VCaP (cell line): Measurements from ENCODE around the gene MYO1E.

Source experiments
- H3K27ac ChIP-seq: fragments of 450-650 bp; 2 replicates; pipeline ENCODE4 v1.5.1; 2017
- TF ChIP-seq, protein P1 (sequence below): fragments of 450-650 bp; conservative IDR thresholded peaks from 2 replicates; pipeline ENCODE4 v1.5.1; 2017; ENCODE audit warnings: mild to moderate bottlenecking, moderate library complexity

The MYO1E gene

GRCh38 chr15:59315914-59316451 is 56.7 kb downstream of the MYO1E start:
- TF ChIP-seq, protein P1, sequence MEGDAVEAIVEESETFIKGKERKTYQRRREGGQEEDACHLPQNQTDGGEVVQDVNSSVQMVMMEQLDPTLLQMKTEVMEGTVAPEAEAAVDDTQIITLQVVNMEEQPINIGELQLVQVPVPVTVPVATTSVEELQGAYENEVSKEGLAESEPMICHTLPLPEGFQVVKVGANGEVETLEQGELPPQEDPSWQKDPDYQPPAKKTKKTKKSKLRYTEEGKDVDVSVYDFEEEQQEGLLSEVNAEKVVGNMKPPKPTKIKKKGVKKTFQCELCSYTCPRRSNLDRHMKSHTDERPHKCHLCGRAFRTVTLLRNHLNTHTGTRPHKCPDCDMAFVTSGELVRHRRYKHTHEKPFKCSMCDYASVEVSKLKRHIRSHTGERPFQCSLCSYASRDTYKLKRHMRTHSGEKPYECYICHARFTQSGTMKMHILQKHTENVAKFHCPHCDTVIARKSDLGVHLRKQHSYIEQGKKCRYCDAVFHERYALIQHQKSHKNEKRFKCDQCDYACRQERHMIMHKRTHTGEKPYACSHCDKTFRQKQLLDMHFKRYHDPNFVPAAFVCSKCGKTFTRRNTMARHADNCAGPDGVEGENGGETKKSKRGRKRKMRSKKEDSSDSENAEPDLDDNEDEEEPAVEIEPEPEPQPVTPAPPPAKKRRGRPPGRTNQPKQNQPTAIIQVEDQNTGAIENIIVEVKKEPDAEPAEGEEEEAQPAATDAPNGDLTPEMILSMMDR: no peak
- H3K27ac ChIP-seq: peak overlapping the region; percentile 20; the same call in 1 of the 2 replicates

- TF ChIP-seq, protein P1: no peak
- H3K27ac ChIP-seq: peak overlapping the region; percentile 32
Measured at GRCh38 chr15:59313641-59314332, 58.9 kb downstream of the MYO1E start.

- TF ChIP-seq, protein P1: no peak
- no peak overlapping the region for H3K27ac ChIP-seq
Measured at GRCh38 chr15:59312205-59312604, 60.5 kb downstream of the MYO1E start.

- no peak overlapping the region for H3K27ac ChIP-seq
- TF ChIP-seq, protein P1: no peak
Measured at GRCh38 chr15:59311195-59311594, 61.5 kb downstream of the MYO1E start.

DNA sequence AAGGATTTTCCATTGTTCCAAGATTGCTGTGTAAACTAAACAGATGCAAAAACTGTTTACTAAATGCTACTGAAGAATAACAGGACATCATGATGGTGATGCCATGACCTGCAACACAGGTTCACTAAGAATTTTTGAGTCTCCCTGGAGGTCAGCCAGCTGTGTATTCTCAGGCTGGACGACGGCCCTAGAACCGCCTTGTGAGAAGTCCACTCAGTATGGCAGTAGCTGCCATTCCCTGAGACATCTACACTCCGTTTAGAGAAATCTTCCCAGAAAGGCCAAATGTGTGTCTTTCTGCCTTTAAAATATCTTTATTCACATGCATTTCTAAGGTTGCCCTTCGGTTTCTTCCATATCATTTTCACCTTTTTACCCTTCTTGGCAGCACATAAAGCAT is 63.3 kb downstream of the MYO1E start:
- H3K27ac ChIP-seq: no peak overlapping the region
- TF ChIP-seq, protein P1: no peak

DNA sequence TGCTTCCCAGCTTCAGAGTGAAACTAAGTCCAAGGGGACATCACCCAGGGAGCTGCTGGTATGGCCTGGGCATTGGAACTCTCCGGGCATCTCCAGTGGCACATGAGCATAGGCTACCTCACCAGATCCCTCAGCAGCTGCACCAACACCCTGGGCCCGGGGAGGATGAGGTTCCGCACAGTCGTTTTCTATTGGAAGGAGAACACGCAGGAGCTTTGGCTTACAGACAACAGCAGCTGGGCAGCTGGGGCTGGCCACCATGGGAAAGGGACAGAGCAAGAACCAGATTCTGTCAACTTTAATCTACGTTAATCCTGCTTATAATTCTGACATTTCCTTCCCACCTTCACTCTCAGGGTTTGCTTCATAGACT is 65.5 kb downstream of the MYO1E start:
- no peak overlapping the region for H3K27ac ChIP-seq
- TF ChIP-seq, protein P1: no peak

DNA sequence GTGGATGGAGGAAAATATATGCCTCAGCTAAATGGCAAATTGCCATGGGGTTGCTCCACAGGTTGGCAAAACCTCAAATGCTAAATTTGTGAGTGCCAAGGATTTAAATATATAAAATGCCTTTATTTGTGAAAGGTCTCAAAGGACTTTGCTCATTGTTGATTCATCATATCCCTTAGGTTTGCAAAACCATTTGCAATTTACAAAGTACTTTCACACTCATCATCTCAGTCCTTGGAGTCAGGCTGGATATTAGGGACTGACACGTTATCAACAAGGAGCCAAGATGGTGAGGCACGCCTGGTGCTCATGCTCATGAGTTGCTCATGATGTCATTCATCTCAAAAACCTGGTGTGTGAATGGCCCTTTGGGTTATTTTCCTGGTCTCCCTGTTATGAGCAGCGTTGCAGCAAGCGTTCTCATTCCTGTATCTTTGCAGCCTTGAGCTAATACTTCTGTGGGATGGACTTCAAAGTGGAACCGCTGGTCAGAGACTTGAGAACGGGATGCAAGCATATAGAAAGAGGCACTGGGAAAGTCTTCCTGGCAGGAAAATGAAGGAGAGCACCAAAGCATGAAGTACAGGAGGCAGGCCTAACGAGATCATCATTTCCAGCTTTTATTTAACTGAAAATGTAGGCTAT is 66.0 kb downstream of the MYO1E start:
- TF ChIP-seq, protein P1: no peak
- H3K27ac ChIP-seq: no peak overlapping the region
